GM10266 (cell line): ENCODE measurements around the gene MIXL1.
"Not testable (repeated sequence)": the region's sequence is repeated elsewhere in the genome, so short reads cannot be mapped to it uniquely, and the experiment has no call there.

Source experiments
- DNase-seq: peaks from one replicate; pipeline ENCODE4 v3.0.0; 2012; ENCODE audit errors: extremely low spot score
- CTCF ChIP-seq: IDR thresholded peaks from 2 replicates; pipeline ENCODE4 v1.5.1; 2012; ENCODE audit warnings: mild to moderate bottlenecking, low read depth; ENCODE audit not compliant: control insufficient read depth, insufficient read depth; ENCODE audit errors: missing control alignments

MIXL1 gene

GRCh38 chr1:226233806-226234205 is 10.3 kb downstream of the MIXL1 start:
- DNase-seq = no peak
- no peak for TF ChIP-seq CTCF

- no peak for TF ChIP-seq CTCF
- DNase-seq = no peak
These were observed 13.4 kb downstream of the MIXL1 start for GRCh38 chr1:226236826-226237225.

GRCh38 chr1:226239421-226239820 is 16.0 kb downstream of the MIXL1 start:
- no peak for DNase-seq
- no peak for TF ChIP-seq CTCF

GRCh38 chr1:226248091-226248490 is 24.6 kb downstream of the MIXL1 start:
- TF ChIP-seq CTCF = no peak
- no peak for DNase-seq

- DNase-seq = no peak
- no peak for TF ChIP-seq CTCF
These were observed 25.3 kb downstream of the MIXL1 start for GRCh38 chr1:226248796-226249195.

DNA sequence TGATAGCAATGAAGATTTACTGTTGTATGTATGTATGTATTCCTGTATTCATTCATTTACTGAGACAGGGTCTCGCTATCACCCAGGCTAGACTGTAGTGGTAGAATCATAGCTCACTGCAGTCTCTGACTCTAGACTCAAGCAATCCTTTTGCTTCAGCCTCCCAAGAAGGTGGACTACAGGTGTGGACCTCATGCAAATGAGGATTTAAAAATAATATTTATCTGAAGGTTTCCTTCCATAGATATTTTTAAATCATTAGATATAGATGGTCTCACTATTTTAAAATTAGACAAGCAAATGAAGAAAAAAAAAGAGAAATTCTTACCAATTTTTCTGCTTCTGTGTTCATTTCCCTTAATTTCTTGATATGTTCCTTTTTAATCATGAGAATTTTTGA is 27.0 kb downstream of the MIXL1 start:
- no peak for TF ChIP-seq CTCF
- no peak for DNase-seq

DNA sequence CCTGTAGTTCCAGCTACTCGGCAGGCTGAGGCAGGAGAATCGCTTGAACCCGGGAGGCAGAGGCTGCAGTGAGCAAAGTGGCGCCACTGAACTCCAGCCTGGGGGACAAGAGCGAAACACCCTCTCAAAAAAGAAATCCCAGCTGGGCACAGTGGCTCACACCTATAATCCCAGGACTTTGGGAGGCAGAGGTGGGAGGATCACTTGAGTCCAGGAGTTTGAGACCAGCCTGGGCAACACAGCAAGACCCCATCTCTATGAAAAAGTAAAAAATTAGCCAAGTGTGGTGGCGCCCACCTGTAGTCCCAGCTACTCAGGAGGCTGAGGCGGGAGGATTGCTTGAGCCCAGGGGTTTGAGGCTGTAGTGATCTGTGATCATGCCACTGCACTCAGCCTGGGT is 29.4 kb downstream of the MIXL1 start:
- not testable (repeated sequence) for DNase-seq

DNA sequence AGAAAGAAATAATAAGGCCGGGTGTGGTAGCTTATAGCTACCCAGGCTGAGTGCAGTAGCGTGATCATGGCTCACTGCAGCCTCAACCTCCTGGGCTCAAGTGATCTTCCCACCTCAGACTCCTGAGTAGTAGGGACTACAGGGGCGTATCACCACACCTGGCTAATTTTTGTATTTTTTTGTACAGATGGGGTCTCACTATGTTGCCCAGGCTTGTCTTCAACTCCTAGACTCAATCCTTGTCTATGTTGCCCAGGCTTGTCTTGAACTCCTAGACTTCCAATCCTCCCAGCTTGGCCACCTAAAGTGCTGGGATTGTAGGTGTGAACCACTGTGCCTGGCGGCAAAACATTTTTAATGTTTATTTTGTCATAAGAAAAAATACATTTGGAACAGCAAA is 30.5 kb downstream of the MIXL1 start:
- no peak for TF ChIP-seq CTCF
- no peak for DNase-seq
